Measurements from ENCODE around the gene BACH1. TPM values are rescaled to one million over a fixed set of nuclear protein-coding genes. Genes with fewer than 3 reads are reported as not detected.

BACH1 gene
- total and polyA plus RNA-seq, 4 experiments from 2014 or later = 19.1 to 49.0 (median 32.9) TPM

- POLR2A ChIA-PET (ENCODE audit: partially characterized antibody) = no interaction called here
- CTCF ChIA-PET (ENCODE audit: partially characterized antibody) = no interaction called here
- Histone ChIP-seq H3K27ac (ENCODE audit: low read depth, low read length) (no peak overlapping the region), H3K36me3 (ENCODE audit: insufficient read depth, low read length) (no peaks in the 10 kb centered on the region), H3K9me3 (ENCODE audit: control insufficient read depth in 1 of 2, low read length in 2 of 2) (no peaks in the 10 kb centered on the region), H3K27me3 (ENCODE audit: insufficient read depth, low read length) (no peaks in the 10 kb centered on the region), H3K4me3 (ENCODE audit: low read length in 2 of 2) (no peak overlapping the region), H3K4me1 (ENCODE audit: insufficient read depth, low read length) (no peaks in the 10 kb centered on the region)
- Mint-ChIP-seq H3K27ac (no peak overlapping the region), H3K36me3 (peaks cover 38 to 41% of the 10 kb centered on the region in 2 donors), H3K9me3 (no peaks in the 10 kb centered on the region), H3K4me3 (no peak overlapping the region), H3K27me3 (no peaks in the 10 kb centered on the region), H3K4me1 (peaks cover 0 to 8% (median under 1%) of the 10 kb centered on the region in 4 donors)
- DNase-seq = no peak
- intact Hi-C loops (cut with micrococcal nuclease) = no loop called here
These were observed 34.0 kb downstream of the BACH1 start for GRCh38 chr21:29332461-29333362.

DNA sequence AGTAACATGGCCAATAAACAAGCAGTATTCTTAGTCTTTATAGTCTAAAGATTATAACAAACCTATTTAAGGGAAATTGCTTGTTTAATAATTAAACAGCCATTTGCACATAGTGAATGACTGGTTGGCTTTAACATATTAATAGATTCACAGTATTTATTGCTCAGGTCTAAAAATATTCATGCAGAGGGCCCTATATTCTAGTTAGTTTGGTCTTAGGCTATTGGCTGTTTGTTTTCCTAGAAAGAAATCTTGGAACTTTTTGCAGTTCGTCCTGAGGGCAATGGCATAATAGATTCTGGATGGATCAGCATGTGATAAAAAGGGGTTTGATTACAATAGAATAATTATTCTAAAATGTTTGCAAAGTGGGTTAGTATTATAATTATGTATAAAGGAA lies 34.7 kb downstream of the BACH1 start:
- Histone ChIP-seq H3K36me3 (ENCODE audit: insufficient read depth, low read length) (no peaks in the 10 kb centered on the region), H3K4me1 (ENCODE audit: insufficient read depth, low read length) (no peaks in the 10 kb centered on the region), H3K27me3 (ENCODE audit: insufficient read depth, low read length) (no peaks in the 10 kb centered on the region), H3K9me3 (ENCODE audit: control insufficient read depth in 1 of 2, low read length in 2 of 2) (no peaks in the 10 kb centered on the region), H3K4me3 (ENCODE audit: low read length in 2 of 2) (no peak overlapping the region), H3K27ac (ENCODE audit: low read depth, low read length) (no peak overlapping the region)
- POLR2A ChIA-PET (ENCODE audit: partially characterized antibody) = no interaction called here
- CTCF ChIA-PET (ENCODE audit: partially characterized antibody) = interaction anchor here (1.0 kb wide), 2 partner anchors 11 to 15 kb away, joined by 3 to 4 read pairs; no protein-coding TSS in a partner anchor
- intact Hi-C loops (cut with micrococcal nuclease) = no loop called here
- H3K4me1 Mint-ChIP-seq = peaks cover 0 to 8% (median under 1%) of the 10 kb centered on the region in 4 donors
- DNase-seq = no peak
- no peaks in the 10 kb centered on the region for H3K27me3 Mint-ChIP-seq
- no peak overlapping the region for H3K27ac Mint-ChIP-seq
- peaks cover 37 to 38% of the 10 kb centered on the region in 2 donors for H3K36me3 Mint-ChIP-seq
- no peaks in the 10 kb centered on the region for H3K9me3 Mint-ChIP-seq
- no peak overlapping the region for H3K4me3 Mint-ChIP-seq

GRCh38 chr21:29334717-29335428 lies 36.2 kb downstream of the BACH1 start:
- POLR2A ChIA-PET (ENCODE audit: partially characterized antibody) = no interaction called here
- Histone ChIP-seq H3K36me3 (ENCODE audit: insufficient read depth, low read length) (no peaks in the 10 kb centered on the region), H3K27me3 (ENCODE audit: insufficient read depth, low read length) (no peaks in the 10 kb centered on the region), H3K4me3 (ENCODE audit: low read length in 2 of 2) (no peak overlapping the region), H3K9me3 (ENCODE audit: control insufficient read depth in 1 of 2, low read length in 2 of 2) (no peaks in the 10 kb centered on the region), H3K27ac (ENCODE audit: low read depth, low read length) (no peak overlapping the region), H3K4me1 (ENCODE audit: insufficient read depth, low read length) (no peaks in the 10 kb centered on the region)
- CTCF ChIA-PET (ENCODE audit: partially characterized antibody) = interaction anchor here (0.7 to 1.0 kb wide), 3 partner anchors 9 to 13 kb away, joined by 3 to 4 read pairs (median 3); no protein-coding TSS in a partner anchor
- Mint-ChIP-seq H3K4me1 (peaks cover 0 to 8% (median under 1%) of the 10 kb centered on the region in 4 donors), H3K27me3 (no peaks in the 10 kb centered on the region), H3K27ac (peak overlapping the region in 1 of 7 donors; percentile 60), H3K36me3 (peaks cover 30 to 32% of the 10 kb centered on the region in 2 donors), H3K9me3 (no peaks in the 10 kb centered on the region), H3K4me3 (no peak overlapping the region)
- intact Hi-C loops (cut with micrococcal nuclease) = no loop called here
- no peak for DNase-seq

GRCh38 chr21:29335720-29336119 lies 37.0 kb downstream of the BACH1 start:
- intact Hi-C loops (cut with micrococcal nuclease) = no loop called here
- Mint-ChIP-seq H3K36me3 (peaks cover 30% of the 10 kb centered on the region in 2 donors), H3K4me1 (peaks cover 0 to 11% (median under 1%) of the 10 kb centered on the region in 4 donors), H3K9me3 (no peaks in the 10 kb centered on the region), H3K27ac (no peak overlapping the region), H3K27me3 (no peaks in the 10 kb centered on the region), H3K4me3 (no peak overlapping the region)
- no peak for DNase-seq
- Histone ChIP-seq H3K36me3 (ENCODE audit: insufficient read depth, low read length) (no peaks in the 10 kb centered on the region), H3K27ac (ENCODE audit: low read depth, low read length) (no peak overlapping the region), H3K4me3 (ENCODE audit: low read length in 2 of 2) (no peak overlapping the region), H3K4me1 (ENCODE audit: insufficient read depth, low read length) (no peaks in the 10 kb centered on the region), H3K27me3 (ENCODE audit: insufficient read depth, low read length) (no peaks in the 10 kb centered on the region), H3K9me3 (ENCODE audit: control insufficient read depth in 1 of 2, low read length in 2 of 2) (no peaks in the 10 kb centered on the region)
- CTCF ChIA-PET (ENCODE audit: partially characterized antibody) = interaction anchor here (0.7 kb wide), 1 partner anchor 13 kb away, joined by 3 read pairs; no protein-coding TSS in a partner anchor
- POLR2A ChIA-PET (ENCODE audit: partially characterized antibody) = no interaction called here

DNA sequence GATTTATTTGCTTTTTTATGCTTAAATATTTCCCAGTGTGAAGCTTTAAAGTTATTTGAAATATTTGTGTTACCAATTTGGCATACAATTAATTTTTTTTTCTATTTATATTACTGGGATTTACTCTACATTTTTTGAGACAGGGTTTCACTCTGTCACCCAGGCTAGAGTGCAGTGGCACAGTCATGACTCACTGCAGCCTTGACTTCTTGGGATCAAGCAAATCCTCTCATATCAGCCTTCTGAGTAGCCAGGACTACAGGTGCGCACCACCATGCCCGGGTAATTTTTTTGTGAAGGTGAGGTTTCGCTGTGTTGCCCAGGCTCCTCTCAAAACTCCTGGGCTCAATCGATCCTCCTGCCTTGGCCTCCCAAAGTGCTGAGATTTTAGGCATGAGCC lies 39.5 kb downstream of the BACH1 start:
- Histone ChIP-seq H3K27ac (ENCODE audit: low read depth, low read length) (no peak overlapping the region), H3K4me3 (ENCODE audit: low read length in 2 of 2) (no peak overlapping the region), H3K27me3 (ENCODE audit: insufficient read depth, low read length) (no peaks in the 10 kb centered on the region), H3K4me1 (ENCODE audit: insufficient read depth, low read length) (peaks cover 9% of the 10 kb centered on the region), H3K36me3 (ENCODE audit: insufficient read depth, low read length) (no peaks in the 10 kb centered on the region), H3K9me3 (ENCODE audit: control insufficient read depth in 1 of 2, low read length in 2 of 2) (no peaks in the 10 kb centered on the region)
- CTCF ChIA-PET (ENCODE audit: partially characterized antibody) = interaction anchor here (2.4 to 3.0 kb wide), 2 partner anchors 10 to 38 kb away, joined by 11 to 18 read pairs; no protein-coding TSS in a partner anchor
- POLR2A ChIA-PET (ENCODE audit: partially characterized antibody) = no interaction called here
- DNase-seq = no peak
- H3K4me3 Mint-ChIP-seq = no peak overlapping the region
- H3K9me3 Mint-ChIP-seq = no peaks in the 10 kb centered on the region
- H3K36me3 Mint-ChIP-seq = peaks cover 19 to 24% of the 10 kb centered on the region in 2 donors
- peaks cover 12 to 20% (median 13%) of the 10 kb centered on the region in 4 donors for H3K4me1 Mint-ChIP-seq
- intact Hi-C loops (cut with micrococcal nuclease) = no loop called here
- no peaks in the 10 kb centered on the region for H3K27me3 Mint-ChIP-seq
- no peak overlapping the region for H3K27ac Mint-ChIP-seq

- Mint-ChIP-seq H3K27me3 (no peaks in the 10 kb centered on the region), H3K9me3 (no peaks in the 10 kb centered on the region), H3K4me1 (peaks cover 12 to 21% (median 15%) of the 10 kb centered on the region in 4 donors), H3K27ac (no peak overlapping the region), H3K4me3 (no peak overlapping the region), H3K36me3 (peaks cover 22 to 24% of the 10 kb centered on the region in 2 donors)
- Histone ChIP-seq H3K27ac (ENCODE audit: low read depth, low read length) (no peak overlapping the region), H3K27me3 (ENCODE audit: insufficient read depth, low read length) (no peaks in the 10 kb centered on the region), H3K4me1 (ENCODE audit: insufficient read depth, low read length) (peaks cover 9% of the 10 kb centered on the region), H3K4me3 (ENCODE audit: low read length in 2 of 2) (no peak overlapping the region), H3K9me3 (ENCODE audit: control insufficient read depth in 1 of 2, low read length in 2 of 2) (no peaks in the 10 kb centered on the region), H3K36me3 (ENCODE audit: insufficient read depth, low read length) (no peaks in the 10 kb centered on the region)
- ChIA-PET POLR2A (ENCODE audit: partially characterized antibody) (no interaction called here), CTCF (ENCODE audit: partially characterized antibody) (interaction anchor here (0.5 to 3.0 kb wide), 4 partner anchors 8 to 1407 kb away, joined by 3 to 18 read pairs (median 7); no protein-coding TSS in a partner anchor)
- intact Hi-C loops (cut with micrococcal nuclease) = loop anchor here (10.0 kb wide), 1 partner anchor 145 kb away; no protein-coding TSS in a partner anchor
- no peak for DNase-seq
These were observed 41.5 kb downstream of the BACH1 start for GRCh38 chr21:29340228-29340627.

Data from CD4-positive, alpha-beta memory T cell (primary cell).